Stimulated activated CD4-positive, alpha-beta T cell treated with anti-CD3 and anti-CD28 coated beads, Interleukin-4, amount 100 ng/mL, for 1 hour (primary cell): Measurements from ENCODE around the gene GMPS.
"Not testable (repeated sequence)": the region's sequence is repeated elsewhere in the genome, so short reads cannot be mapped to it uniquely, and the experiment has no call there.

Source experiments
- DNase-seq: peaks from one replicate; pipeline ENCODE4 v3.0.0-alpha.2; 2020

Gene GMPS

DNA sequence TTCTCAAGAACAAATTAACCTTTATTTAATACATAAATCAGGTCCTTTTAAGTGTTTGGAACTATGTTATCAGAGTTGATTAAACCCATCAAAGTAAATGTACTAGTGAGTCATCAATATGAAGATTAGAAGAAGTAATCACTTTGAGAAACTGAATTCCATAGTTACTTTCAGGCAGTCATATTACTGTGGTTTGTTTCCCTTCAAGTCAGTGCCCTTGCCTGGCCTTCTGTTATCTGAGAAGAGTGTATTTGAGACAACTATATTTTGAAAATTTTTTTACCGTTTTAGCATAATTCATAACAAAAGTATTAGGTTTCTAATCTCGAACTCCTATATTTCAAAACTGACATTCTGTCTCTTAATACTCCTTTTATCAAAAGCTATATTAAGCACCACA lies 73.6 kb downstream of the GMPS start:
- no peak for DNase-seq

DNA sequence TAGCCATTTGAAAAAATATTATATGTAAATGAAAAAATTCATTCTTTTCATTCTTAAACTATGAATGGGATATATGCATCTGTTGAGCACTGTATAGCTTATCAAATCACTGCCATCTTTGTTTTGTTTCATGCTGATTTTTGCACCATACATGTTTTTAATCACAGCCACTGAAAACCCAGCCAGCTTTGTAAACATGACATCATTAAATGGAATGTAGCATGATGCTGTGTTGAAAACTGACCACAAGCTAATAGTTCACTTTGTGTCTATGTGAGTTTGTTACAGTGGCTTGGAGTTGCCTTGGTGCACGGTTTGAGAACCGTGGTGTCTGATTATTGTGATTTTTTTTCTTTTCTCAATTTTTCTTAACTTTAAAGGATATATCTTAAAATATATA lies 75.7 kb downstream of the GMPS start:
- no peak for DNase-seq

DNA sequence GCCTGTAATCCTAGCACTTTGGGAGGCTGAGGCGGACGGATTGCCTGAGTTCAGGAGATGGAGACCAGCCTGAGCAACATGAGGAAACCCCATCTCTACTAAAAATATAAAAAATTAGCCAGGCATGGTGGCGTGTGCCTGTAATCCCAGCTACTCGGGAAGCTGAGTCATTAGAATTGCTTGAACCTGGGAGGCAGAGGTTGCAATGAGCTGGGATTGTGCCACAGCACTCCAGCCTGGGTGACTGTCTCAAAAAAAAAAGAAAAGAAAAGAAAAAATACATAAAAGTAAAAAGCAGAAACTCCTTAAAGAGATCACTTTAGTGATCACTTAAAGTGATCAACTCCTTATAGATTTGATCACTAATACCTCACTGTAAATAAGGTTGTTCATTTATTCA lies 78.0 kb downstream of the GMPS start:
- DNase-seq, result no peak

DNA sequence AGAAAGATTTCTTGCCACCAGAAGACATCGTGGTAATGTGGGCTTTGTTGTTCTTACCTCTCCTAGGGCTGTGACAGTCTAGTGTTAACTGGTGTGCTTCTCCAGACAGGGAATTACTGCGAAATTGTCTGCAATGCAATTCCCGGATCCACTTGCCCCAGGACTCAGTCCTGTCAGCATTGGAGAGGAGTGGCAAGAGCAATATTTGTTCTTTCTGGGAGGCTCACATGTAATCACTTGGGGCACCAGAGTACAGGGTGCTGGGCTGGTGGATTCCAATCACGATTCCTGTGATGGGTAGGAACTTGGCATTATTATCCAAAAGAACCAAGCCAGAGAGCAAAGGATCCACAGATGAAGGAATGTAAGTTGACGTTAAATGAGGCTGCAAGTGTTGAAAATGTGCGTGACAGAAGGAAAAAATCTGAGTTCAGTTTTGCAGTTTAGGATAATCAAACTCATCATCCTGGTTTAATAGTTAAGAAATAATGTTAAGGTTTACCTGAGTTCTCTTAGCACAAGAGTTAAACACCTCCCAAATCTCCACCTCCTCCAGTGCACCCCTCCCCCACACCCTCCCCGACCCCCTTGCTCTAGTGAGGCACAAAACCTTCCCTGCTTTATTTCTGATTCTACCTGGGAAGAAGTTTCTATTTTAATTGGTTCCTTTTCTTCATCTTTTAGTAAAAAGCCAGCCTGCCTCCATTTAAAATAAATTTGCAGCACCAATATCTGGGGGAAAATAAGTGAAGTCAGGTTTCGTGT lies 79.2 kb downstream of the GMPS start:
- DNase-seq, result no peak

DNA sequence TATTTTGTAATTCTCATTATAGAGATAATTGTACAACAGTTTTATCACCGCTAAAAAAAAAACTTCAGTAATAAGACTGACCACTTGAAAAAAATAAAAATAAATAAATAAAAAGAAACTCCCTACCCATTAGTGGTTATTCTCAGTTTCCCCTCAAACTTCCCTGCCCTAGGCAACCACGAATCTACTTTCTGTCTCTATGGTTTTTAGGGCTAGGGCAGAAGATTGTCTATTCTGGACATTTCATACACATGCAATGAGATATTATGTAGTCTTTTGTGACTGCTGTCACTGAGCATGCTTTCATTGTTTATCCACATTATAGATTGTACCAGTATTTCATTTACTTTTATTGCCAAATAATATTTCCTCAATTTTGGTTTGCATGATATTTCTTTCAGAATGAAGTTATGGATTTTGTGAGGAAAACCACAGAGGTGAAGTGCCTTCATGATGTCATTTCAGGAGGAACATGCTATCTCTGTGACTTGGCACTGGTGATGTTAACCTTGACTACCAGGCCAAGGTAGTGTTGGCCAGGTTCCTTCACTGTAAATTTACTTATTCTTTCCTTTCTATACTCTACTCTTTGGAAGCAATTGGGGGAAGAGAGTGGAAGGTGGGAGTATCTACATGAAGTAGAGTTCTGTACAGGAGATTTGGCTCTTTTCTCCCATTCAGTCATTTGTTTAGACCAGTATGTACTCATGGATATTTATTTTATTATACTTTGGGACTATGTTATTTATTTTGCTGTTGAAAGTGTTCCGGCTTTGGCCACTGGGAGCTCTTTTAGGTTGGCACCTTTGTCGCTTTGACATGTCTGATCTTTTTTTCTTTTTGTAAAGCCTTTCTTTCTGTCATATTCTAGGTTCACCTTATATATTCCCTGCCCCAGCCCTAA lies 86.3 kb downstream of the GMPS start:
- DNase-seq, result no peak

DNA sequence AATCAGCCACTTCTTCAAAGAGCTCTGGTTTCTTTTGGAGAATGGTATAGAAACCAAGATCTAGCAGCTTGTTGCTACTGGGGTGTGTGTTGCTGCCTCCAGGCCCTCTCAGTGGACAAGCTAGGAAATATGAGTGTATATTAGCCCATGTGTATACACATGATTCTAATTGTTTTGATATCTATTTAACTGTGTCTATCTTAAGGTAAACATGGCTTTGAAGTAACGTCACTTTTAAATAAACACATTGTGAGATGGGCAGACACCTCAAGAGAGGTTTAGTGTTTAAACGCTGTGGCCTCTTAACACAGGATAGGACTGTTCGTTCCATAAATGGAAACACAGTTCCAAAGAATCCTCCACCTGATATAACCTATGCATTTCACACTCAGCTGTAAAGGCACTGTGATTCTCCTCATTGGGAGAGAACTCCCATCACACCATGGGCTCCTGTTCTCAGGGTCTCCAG lies 87.0 kb downstream of the GMPS start:
- no peak for DNase-seq

DNA sequence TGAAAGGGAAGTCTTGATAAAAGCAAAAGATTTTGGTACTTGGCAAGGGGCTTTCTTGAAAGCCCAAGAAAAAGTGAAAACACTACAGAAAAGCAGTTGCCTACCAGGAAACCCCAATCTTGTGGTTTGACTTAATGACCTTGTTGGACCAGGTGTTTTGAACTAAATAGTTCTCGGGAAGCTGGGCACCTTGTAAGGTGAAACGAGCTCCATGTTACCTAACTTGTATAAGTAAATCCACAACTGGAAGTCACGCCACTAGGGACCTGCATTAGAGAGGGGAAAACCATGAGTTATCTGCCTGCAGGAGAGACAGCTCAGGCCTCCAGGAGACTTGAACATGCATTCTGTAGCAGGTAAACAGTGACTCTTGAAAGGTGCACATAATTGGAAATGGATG lies 88.2 kb downstream of the GMPS start:
- no peak for DNase-seq

DNA sequence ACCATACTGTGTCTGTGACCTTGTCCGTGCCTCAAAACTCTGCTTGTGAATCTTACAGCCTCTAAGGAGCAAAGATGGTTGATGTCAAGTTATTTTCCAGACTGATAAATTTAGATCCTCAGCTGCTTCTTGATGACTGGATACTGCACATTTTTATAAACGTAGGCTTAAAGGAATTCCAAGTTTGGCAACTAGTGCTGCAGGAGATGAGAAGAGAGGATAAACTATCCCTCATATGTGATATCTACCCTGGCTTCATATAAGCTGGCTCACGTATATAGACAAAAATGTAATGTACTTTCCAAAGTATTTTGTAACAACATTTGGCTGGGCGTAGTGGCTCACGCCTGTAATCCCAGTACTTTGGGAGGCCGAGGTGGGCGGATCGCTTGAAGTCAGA lies 89.6 kb downstream of the GMPS start:
- no peak for DNase-seq

DNA sequence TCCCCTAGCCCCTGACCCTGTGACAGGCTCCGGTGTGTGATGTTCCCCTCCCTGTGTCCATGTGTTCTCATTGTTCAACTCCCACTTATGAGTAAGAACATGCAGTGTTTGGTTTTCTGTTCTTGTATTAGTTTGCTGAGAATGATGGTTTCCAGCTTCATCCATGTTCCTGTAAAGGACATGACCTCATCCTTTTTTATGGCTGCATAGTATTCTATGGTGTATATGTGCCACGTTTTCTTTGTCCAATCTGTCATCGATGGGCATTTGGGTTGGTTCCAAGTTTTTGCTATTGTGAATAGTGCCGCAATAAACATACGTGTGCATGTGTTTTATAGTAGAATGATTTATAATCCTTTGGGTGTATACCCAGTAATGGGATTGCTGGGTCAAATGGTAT lies 90.6 kb downstream of the GMPS start:
- not testable (repeated sequence) for DNase-seq

DNA sequence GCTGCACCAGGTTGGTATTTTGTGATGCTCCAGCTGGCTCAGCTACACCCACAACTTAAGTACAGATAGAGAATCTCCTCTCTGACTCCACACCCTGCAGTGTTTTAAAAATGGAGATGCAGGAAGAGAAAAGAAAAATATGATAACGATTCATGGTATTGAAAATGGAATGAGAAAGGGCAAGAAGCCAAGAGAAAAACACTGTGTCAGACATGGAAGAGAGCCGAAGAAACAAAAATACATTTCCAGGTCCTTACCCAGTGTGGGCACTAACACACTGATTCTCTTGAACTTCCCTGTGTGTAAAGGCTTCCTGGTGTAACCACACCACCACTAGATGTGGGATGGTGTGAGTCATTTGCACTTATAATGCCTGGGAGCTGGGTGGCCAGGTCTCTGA lies 93.1 kb downstream of the GMPS start:
- no peak for DNase-seq

DNA sequence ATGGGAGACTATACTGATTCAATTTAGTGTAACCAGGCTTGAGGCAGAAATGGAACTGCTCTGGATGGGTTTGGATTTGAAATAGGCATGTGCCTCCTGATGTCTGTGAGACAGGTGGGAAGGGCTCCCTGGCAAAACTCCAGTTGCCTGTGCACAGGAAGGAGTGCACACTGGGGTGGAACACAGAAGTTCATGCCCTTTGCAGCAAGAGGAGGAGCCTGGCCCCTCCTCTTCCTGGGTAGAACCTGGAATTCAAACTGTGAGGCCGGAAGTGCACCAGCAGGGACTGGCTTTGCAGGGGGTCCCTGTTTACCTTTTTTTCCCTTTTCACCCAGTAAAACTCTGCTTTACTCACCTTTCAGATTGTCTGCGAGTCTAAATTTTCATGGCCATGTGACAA lies 99.9 kb downstream of the GMPS start:
- no peak for DNase-seq

DNA sequence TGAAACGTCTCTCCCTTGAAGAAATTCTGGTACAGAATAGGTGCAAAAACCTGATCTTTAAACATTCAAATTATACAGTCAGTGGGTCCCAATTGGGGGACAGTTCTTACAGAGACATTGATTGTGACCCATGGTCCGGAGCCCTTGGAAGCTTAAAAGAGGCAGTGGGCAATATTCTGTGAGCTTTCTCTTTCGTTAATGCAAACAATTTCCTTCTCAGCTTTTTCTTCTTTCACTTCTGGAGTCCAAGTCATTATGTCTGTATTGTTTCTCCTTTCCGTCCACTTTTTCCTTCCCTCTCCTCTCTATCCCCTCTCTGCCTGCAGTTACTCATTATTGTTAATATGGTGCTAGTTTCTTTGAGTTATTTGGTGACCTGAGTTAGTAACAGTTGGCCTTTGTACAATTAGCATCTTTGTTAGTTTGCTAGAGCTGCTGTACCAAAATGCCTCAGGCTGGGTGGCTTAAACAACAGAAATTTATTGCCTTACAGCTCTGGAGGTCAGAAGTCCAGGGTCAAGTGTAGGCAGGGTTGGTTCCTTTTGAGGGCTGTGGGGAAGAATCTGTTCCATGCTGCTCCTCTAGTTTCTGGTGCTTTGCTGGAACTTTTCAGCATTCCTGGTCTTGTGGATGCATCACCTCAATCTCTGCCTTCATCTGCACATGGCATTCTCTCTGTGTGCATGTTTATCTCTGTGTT lies 102.6 kb downstream of the GMPS start:
- DNase-seq, result no peak

DNA sequence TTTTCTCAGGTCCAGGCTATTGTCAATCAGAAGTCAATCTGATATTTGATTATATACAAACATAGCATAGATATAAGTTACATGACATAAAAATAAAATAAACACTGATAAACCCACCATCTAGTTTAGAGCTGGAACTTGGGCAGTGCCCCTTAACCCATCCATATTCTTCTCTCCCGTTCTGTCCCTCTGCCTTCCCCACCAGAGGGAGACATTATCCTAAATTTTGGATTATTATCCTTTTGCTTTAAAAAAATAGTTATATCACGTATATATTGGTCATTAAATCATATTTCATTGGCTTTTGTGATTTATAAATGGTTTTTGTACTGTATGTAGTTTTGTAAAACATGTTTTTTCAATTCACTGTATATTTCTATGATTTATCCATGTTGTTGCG lies 107.9 kb downstream of the GMPS start:
- DNase-seq, result no peak

DNA sequence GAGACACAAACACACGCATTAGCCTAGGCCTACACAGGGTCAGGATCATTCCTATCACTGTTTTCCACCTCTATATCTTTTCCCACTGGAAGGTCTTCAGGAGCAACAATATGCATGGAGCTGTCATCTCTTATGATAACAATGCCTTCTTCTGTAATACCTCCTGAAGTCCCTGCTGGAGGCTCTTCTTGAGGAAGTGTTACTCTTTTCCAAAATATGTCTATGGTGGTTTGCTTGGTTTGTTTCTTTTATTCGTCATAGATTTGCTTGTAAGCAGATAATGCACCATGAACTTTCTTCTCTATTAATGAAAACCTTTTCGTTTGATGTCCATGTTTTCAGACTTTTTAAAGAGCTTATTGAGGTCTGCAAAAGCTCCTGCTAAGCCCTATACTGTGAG lies 109.3 kb downstream of the GMPS start:
- DNase-seq, result no peak

DNA sequence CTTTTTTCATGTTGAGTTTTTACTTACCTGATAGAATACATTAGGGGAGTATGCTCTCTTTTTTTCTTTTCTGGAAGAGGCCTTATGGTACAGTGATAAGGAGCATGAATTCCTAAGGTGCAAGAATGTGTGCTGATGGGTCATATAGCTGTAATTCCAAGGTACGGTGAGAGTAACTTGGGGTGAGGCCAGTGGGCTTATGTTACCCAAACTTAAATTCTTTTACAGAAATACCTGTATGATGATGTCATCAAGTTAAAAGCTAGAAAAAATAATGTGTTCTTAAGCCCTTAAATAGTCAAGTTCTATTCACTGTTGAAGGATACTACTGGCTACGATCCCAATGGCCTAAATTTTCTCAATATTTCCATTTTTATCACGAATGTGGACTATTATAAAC lies 111.2 kb downstream of the GMPS start:
- no peak for DNase-seq

DNA sequence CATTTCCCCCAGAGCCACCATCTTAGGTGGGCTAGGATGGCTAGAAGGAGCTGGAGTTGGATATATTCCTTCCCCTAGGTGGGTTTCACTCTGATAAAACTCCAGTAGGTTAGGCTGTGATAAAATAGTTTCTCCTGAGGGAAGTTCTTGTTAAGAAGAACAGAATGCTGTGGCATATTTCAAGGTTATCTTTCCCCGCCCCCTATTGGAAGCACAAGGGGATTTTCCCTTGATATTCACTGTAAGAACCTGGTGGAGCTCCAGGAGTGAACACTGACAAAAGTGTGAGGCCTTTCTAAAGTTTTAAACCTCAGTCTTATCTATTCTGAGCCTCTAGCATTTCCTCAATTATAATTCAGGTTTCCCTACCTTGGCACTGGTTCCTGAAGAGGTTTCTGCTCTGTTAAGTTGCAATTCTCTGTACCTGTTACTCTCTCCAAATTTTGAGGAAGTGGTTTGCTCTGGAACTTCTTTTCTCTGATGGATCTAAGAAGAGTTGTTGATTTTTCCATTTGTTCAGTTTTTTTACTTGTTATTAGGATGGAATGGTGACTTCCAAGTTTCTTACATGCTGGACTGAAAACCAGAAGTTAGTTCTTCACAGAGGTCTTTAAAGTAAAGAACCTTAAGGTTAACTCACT lies 113.5 kb downstream of the GMPS start:
- no peak for DNase-seq

DNA sequence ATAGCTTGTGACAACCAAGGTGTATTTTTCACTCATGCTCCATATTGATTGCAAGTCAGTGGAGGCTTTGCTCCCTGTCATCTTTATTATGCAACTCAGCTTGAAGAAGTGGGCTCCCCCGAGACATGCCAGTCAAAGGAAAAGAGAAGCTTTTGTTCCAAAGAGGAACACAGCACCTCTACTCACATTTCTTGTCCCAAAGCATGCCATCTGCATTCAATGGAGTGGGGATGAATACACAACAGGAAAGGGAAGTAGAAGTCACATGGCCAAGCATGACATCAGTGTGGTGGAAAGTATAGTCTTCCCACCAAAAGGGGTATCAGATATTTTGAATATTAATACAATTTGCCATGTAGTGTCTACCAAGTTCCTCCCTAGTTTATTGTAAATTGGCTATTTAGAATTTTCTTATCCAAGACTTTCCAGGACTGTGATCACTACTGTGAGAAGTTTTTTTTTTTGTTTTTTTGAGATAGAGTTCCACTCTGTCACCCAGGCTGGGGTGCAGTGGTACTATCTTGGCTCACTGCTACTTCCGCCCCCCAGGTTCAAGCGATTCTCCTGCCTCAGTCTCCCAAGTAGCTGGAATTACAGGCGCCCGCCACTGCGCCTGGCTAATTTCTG lies 114.5 kb downstream of the GMPS start:
- no peak for DNase-seq

DNA sequence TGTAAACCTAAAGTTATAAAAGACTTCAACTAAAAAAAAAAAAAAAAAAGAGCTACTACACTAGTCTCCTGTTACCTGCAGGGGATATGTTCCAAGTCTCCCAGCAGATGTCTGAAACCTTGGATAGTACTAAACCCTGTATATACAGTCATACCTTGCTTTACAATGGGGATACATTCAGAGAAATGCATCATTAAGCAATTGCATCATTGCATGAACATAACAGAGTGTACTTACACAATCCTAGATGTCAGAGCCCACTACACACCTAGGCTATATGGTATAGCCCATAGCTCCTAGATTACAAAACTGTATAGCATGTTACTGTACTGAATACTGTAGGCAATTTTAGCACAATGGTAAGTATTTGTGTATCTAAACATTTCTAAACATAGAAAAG lies 119.1 kb downstream of the GMPS start:
- DNase-seq, result no peak

DNA sequence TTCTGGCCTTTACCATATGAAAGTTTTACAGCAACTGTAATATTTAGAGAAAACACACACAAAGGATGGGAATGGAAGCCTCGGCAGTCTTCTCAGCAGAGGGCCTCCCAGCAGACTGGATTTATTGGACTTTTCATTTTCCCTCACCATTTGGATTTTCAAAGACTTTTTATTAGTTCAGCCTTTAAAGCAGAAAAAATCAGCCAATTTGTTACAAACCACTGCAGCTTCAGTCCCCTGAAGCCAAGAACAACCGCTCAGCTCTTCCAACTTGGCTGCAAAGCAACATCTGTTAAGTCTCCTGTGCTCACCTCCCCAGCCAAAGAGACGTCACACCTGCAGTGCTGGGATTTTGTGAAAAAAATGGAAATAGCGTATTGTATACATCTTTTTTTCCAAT lies 120.8 kb downstream of the GMPS start:
- DNase-seq, result no peak

DNA sequence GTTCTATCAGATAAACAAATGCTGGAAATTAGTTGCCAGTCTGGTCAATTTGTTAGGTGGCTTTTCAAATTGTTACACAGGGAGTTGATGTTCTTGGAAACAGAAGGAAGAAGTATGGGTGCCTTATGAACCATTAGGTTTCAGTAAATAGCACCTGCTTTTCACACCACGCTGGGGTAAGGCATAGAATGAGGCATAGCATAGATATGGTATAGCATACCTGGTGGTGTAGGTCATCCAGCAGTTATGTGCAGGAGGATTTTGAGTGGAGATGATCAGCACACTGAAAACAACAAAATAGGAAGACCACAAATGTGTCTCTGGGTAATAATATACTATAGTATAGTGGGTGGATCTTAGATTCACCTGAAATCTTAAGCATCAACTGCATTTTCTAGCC lies 121.4 kb downstream of the GMPS start:
- no peak for DNase-seq
